CD4-positive, alpha-beta T cell (primary cell): Measurements from ENCODE around the gene RPS6KA3. TPM values are rescaled to one million over a fixed set of nuclear protein-coding genes. Genes with fewer than 3 reads are reported as not detected.

Experiments
- ATAC-seq: fragments of 200-7000 bp; cut with Tn5 transposase; one replicate; pipeline ENCODE4 v1.10.0; 2022; ENCODE audit warnings: mild to moderate bottlenecking; ENCODE audit not compliant: poor library complexity
- CTCF ChIA-PET: fragments of 350-600 bp; sonication (Branson Sonifier 250); formaldehyde crosslinking; loops from one replicate; lab custom pipeline; 2021; ENCODE audit warnings: antibody characterized with exemption, inconsistent platforms; lab: Charles Lee
- POLR2A ChIA-PET: fragments of 350-600 bp; sonication (Branson Sonifier 250); formaldehyde crosslinking; loops from one replicate; lab custom pipeline; 2021; ENCODE audit warnings: antibody characterized with exemption, inconsistent platforms; lab: Charles Lee
- DNase-seq, 14 experiments: peaks; one replicate each; pipeline ENCODE4 v3.0.0-alpha.2; 2013 to 2020; ENCODE audit warnings: mixed read lengths in 2 of 14
- H3K27ac ChIP-seq, 2 donors: one replicate each; pipeline versions ENCODE4 v1.5.1 to v1.7.0; 2013; ENCODE audit warnings: low read length in 2 of 2, low read depth in 1 of 2, mild to moderate bottlenecking in 1 of 2
- H3K27me3 ChIP-seq, 2 experiments: 1 replicate in 1 of 2; 2 replicates in 1 of 2; pipeline versions ENCODE4 v1.6.1 to v1.7.0; 2013; ENCODE audit warnings: low read length in 2 of 2, control low read depth in 1 of 2, mild to moderate bottlenecking in 1 of 2, moderate library complexity in 1 of 2; ENCODE audit not compliant: insufficient read depth in 2 of 2, control insufficient read depth in 1 of 2
- H3K36me3 ChIP-seq: one replicate; pipeline ENCODE4 v1.6.1; 2013; ENCODE audit warnings: low read length, control low read depth; ENCODE audit not compliant: insufficient read depth
- H3K4me1 ChIP-seq: one replicate; pipeline ENCODE4 v1.6.1; 2013; ENCODE audit warnings: low read length, control low read depth; ENCODE audit not compliant: insufficient read depth
- H3K4me3 ChIP-seq: one replicate; pipeline ENCODE4 v1.5.1; 2013; ENCODE audit warnings: mild to moderate bottlenecking, low read length, moderate library complexity
- H3K9me3 ChIP-seq, 2 experiments: 1 replicate in 1 of 2; 2 replicates in 1 of 2; pipeline versions ENCODE4 v1.6.1 to v1.7.0; 2013; ENCODE audit warnings: low read length in 2 of 2, mild to moderate bottlenecking in 2 of 2, control low read depth in 1 of 2, moderate library complexity in 1 of 2; ENCODE audit not compliant: control insufficient read depth in 1 of 2, insufficient read depth in 1 of 2
- H3K27ac Mint-ChIP-seq: one replicate; pipeline ENCODE4 v1.8.0; 2020; ENCODE audit warnings: mixed read lengths
- H3K27me3 Mint-ChIP-seq: one replicate; pipeline ENCODE4 v1.8.0; 2021; ENCODE audit warnings: mixed read lengths
- H3K36me3 Mint-ChIP-seq: one replicate; pipeline ENCODE4 v1.8.0; 2021; ENCODE audit warnings: low read depth, mixed read lengths
- H3K4me1 Mint-ChIP-seq: one replicate; pipeline ENCODE4 v1.8.0; 2021; ENCODE audit warnings: low read depth, mixed read lengths
- H3K4me3 Mint-ChIP-seq: one replicate; pipeline ENCODE4 v1.8.0; 2020; ENCODE audit warnings: mild to moderate bottlenecking, mixed read lengths
- H3K9me3 Mint-ChIP-seq: one replicate; pipeline ENCODE4 v1.8.0; 2020; ENCODE audit warnings: mixed read lengths
- intact Hi-C, 2 experiments: fragments of 100-400 bp; cut with DNase I in 1 of 2; cut with micrococcal nuclease in 1 of 2; formaldehyde crosslinking; loops; one replicate each; pipeline versions ENCODE4 v1.15.1 to v1.9.0; 2023 to 2025; cut with DNase I, micrococcal nuclease
- total RNA-seq, 174 experiments: library from RNA in 2 of 174; stranded (reverse) in 2 of 174; gene quantifications; one replicate each; pipeline ENCODE4 v1.2.3 and lab custom pipeline; 2021 to 2026
- TF ChIP-seq, protein P1 (sequence below): fragments of 200-600 bp; IDR thresholded peaks from one replicate; pipeline ENCODE4 v1.8.0; 2022; ENCODE audit warnings: antibody characterized with exemption, mild to moderate bottlenecking

Gene RPS6KA3
- total RNA-seq, 2 experiments from 2014 or later: 39.6 to 39.7 TPM

GRCh38 chrX:20306668-20307067 lies 40.0 kb upstream of the RPS6KA3 start:
- Histone ChIP-seq H3K27me3 (no peaks in the 10 kb centered on the region), H3K4me3 (no peak overlapping the region), H3K4me1 (no peaks in the 10 kb centered on the region), H3K36me3 (no peaks in the 10 kb centered on the region), H3K9me3 (no peaks in the 10 kb centered on the region), H3K27ac (no peak overlapping the region)
- intact Hi-C loops: no loop called here
- H3K4me1 Mint-ChIP-seq: no peaks in the 10 kb centered on the region
- H3K27ac Mint-ChIP-seq: no peak overlapping the region
- no peaks in the 10 kb centered on the region for H3K36me3 Mint-ChIP-seq
- TF ChIP-seq, protein P1, sequence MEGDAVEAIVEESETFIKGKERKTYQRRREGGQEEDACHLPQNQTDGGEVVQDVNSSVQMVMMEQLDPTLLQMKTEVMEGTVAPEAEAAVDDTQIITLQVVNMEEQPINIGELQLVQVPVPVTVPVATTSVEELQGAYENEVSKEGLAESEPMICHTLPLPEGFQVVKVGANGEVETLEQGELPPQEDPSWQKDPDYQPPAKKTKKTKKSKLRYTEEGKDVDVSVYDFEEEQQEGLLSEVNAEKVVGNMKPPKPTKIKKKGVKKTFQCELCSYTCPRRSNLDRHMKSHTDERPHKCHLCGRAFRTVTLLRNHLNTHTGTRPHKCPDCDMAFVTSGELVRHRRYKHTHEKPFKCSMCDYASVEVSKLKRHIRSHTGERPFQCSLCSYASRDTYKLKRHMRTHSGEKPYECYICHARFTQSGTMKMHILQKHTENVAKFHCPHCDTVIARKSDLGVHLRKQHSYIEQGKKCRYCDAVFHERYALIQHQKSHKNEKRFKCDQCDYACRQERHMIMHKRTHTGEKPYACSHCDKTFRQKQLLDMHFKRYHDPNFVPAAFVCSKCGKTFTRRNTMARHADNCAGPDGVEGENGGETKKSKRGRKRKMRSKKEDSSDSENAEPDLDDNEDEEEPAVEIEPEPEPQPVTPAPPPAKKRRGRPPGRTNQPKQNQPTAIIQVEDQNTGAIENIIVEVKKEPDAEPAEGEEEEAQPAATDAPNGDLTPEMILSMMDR: no peak
- ATAC-seq (no peak), DNase-seq (no peak)
- ChIA-PET POLR2A (interaction anchor here (0.5 kb wide), 1 partner anchor 68 kb away, joined by 3 read pairs; no protein-coding TSS in a partner anchor), CTCF (no interaction called here)
- H3K4me3 Mint-ChIP-seq: no peak overlapping the region
- H3K9me3 Mint-ChIP-seq: no peaks in the 10 kb centered on the region
- no peaks in the 10 kb centered on the region for H3K27me3 Mint-ChIP-seq

- Histone ChIP-seq H3K4me3 (no peak overlapping the region), H3K27ac (no peak overlapping the region), H3K27me3 (no peaks in the 10 kb centered on the region), H3K4me1 (no peaks in the 10 kb centered on the region), H3K36me3 (no peaks in the 10 kb centered on the region), H3K9me3 (no peaks in the 10 kb centered on the region)
- CTCF ChIA-PET: interaction anchor here (1.6 kb wide), 1 partner anchor 48 kb away, joined by 3 read pairs; no protein-coding TSS in a partner anchor
- Mint-ChIP-seq H3K27ac (no peak overlapping the region), H3K27me3 (no peaks in the 10 kb centered on the region), H3K9me3 (no peaks in the 10 kb centered on the region), H3K4me3 (no peak overlapping the region), H3K36me3 (no peaks in the 10 kb centered on the region), H3K4me1 (peaks cover 6% of the 10 kb centered on the region)
- TF ChIP-seq, protein P1: no peak
- intact Hi-C loops: no loop called here
- POLR2A ChIA-PET: interaction anchor here (1.0 kb wide), 1 partner anchor 137 kb away, joined by 4 read pairs; no protein-coding TSS in a partner anchor
- DNase-seq: no peak
- ATAC-seq: no peak
Measured at GRCh38 chrX:20300822-20301221, 34.1 kb upstream of the RPS6KA3 start.

DNA sequence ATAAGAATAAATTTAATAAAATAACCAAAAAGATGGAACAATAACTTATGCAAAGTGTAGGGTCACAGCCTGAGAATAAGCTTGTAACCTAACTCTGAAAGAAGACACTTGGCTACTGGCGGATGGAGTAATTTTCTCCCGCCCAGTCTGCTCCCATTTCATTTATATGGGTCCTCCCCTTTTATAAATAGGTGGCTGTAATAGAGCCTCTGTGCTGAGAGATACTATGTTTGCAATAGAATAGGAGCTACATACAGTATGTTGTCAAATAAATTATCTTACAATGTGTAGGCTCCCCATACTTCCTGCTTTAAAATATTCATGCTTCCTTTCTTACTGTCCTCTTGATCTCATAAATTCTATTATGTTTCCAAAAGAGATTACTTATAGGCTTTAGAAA lies 28.2 kb upstream of the RPS6KA3 start:
- no peak for ATAC-seq

More for the DNA sequence above, 28.2 kb upstream of the RPS6KA3 start:
- Histone ChIP-seq H3K27me3 (no peaks in the 10 kb centered on the region), H3K27ac (no peak overlapping the region), H3K4me1 (no peaks in the 10 kb centered on the region), H3K36me3 (no peaks in the 10 kb centered on the region), H3K4me3 (no peak overlapping the region), H3K9me3 (no peaks in the 10 kb centered on the region)
- H3K4me3 Mint-ChIP-seq: no peak overlapping the region
- H3K9me3 Mint-ChIP-seq: no peaks in the 10 kb centered on the region
- TF ChIP-seq, protein P1: no peak
- H3K27ac Mint-ChIP-seq: no peak overlapping the region
- ChIA-PET CTCF (no interaction called here), POLR2A (no interaction called here)
- DNase-seq: no peak
- intact Hi-C loops: no loop called here
- peaks cover 6% of the 10 kb centered on the region for H3K4me1 Mint-ChIP-seq
- no peaks in the 10 kb centered on the region for H3K27me3 Mint-ChIP-seq
- no peaks in the 10 kb centered on the region for H3K36me3 Mint-ChIP-seq
